Gastroesophageal sphincter (tissue), 3 donors: Measurements from ENCODE around the gene INAVA.

Experiments
- CTCF ChIP-seq, 4 experiments: fragments of 200-600 bp in 2 of 4; fragments of 450-650 bp in 2 of 4; sonication (generic) in 1 of 4; IDR thresholded peaks; one replicate each; pipeline ENCODE4 v1.5.1; 2017 to 2019; ENCODE audit warnings: antibody characterized with exemption in 4 of 4, mild to moderate bottlenecking in 2 of 4, moderate library complexity in 2 of 4
- EP300 ChIP-seq: sonication (generic); formaldehyde crosslinking; IDR thresholded peaks from one replicate; pipeline ENCODE4 v1.6.1; 2017; ENCODE audit warnings: antibody characterized with exemption, mild to moderate bottlenecking
- POLR2A ChIP-seq, 2 donors: fragments of 450-650 bp; IDR thresholded peaks; one replicate each; pipeline ENCODE4 v1.6.1; 2017; ENCODE audit warnings: antibody characterized with exemption in 2 of 2, mild to moderate bottlenecking in 2 of 2, moderate library complexity in 1 of 2

DNA sequence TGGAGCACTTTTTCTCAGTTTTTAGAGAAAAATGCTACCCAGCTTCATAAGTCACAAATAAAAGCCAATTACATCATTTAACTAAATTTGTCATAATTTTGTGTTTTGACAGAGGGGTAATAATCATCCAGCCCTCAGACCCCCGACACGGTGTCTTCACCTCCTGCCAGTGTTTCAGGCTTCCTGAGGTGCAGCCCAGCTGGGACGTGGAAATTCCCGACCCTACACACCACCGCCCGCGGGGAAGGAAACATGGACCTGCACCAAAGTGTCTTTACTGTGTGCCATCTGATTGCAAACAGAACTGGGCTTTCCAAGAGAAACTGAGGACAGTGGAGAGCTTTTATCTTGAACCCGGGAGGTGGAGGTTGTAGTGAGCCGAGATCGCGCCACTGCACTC is 7.7 kb upstream of the INAVA start:
- TF ChIP-seq CTCF (IDR thresholded peaks at IDR 0.05) (no peak), POLR2A (IDR thresholded peaks at IDR 0.05) (no peak), EP300 (no peak)
